ENCODE measurements around the gene FAM168B.
"Not testable (repeated sequence)": the region's sequence is repeated elsewhere in the genome, so short reads cannot be mapped to it uniquely, and the experiment has no call there.

Gene FAM168B

GRCh38 chr2:131094463-131095281 lies 1.4 kb upstream of the FAM168B start:
- no peak for DNase-seq

DNA sequence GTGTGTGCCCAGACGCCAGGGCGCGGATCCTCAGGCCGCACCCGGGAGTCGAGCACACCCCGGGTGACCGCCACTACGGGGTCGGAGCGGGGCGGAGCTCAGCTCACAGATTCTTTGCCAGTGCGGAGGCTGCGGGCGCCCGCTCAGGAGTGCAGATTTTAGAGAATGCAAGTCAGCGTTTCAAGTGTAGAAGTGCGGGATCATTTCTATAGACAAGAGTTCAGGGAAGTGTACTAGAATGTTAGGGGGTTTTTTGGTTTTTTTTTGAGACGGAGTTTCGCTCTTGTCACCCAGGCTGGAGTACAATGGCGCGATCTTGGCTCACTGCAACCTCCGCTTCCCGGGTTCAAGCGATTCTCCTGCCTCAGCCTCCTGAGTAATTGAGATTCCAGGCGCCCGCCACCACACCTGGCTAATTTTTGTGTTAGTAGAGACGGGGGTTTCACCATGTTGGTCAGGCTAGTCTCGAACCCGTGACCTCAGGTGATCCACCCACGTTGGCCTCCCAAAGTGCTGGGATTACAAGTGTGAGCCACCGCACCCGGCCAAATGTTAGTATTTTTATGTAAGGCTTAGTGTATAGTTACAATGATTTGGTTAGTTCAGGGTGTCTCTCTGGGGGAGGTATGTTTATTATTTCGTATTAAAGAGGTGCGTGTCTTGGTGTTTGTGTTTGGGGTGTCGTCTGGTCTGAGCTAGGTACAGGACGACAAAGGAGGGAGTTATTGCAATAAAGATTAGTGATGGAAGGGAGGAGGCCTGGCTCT lies 619 bp upstream of the FAM168B start:
- peak; percentile 11 for DNase-seq

GRCh38 chr2:131092458-131093005 lies 728 bp downstream of the FAM168B start:
- DNase-seq: no peak

GRCh38 chr2:131085646-131086045 lies 7.6 kb downstream of the FAM168B start:
- no peak for DNase-seq

DNA sequence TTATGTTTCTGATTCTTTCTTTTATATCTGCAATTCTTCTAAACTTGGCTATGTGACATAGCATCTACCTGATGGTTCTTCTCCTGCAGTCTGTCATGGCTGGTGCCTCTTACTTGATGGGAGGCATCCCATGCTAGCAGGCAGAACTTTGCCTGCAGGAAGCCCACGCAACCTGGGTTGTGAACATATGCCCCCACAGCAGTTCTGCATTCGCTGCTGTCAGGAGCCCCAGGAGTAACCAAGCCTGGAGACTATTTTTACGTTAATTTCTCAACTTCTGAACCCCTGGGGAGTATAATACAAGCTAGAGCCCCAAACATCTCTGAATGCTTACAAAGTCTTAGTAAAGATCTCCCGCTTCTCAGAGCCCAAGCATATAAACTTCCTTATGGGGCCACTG lies 12.1 kb downstream of the FAM168B start:
- no peak for DNase-seq

- not testable (repeated sequence) for DNase-seq
These were observed 13.3 kb downstream of the FAM168B start for GRCh38 chr2:131079931-131080330.

DNA sequence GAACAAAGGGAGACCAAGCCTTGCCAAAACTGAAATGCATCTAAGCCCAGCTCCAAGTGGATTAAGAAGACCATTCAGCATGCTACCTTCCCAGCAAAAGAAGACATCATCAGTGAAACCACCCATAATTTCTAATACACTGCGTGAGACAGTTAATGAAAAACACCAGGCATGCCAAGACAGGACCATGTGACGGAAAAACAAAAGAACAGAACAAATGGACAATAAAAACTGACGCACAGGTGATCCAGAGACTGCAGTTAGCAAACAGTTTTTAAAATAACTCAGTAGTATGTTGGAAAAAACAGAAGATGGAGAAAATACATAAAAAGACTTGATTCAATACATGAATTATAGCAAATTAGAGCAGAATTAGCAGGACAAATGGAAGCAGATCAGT lies 15.3 kb downstream of the FAM168B start:
- no peak for DNase-seq

- DNase-seq: no peak
These were observed 15.9 kb downstream of the FAM168B start for GRCh38 chr2:131077182-131077846.

- no peak for DNase-seq
These were observed 16.6 kb downstream of the FAM168B start for GRCh38 chr2:131076707-131077106.

DNA sequence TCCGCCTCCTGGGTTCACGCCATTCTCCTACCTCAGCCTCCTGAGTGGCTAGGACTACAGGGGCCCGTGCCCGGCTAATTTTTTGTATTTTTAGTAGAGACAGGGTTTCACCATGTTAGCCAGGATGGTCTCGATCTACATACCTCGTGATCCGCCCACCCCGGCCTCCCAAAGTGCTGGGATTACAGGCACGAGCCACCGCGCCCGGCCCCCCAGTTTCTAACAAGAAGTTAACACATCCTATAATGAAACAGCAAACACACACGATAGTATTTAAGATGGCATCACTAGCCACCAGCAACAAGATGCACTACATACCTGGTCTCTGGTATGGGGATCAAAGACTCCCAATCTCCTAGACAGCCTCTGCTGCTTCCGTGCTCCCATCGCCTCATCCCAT lies 17.7 kb downstream of the FAM168B start:
- DNase-seq: not testable (repeated sequence)

DNA sequence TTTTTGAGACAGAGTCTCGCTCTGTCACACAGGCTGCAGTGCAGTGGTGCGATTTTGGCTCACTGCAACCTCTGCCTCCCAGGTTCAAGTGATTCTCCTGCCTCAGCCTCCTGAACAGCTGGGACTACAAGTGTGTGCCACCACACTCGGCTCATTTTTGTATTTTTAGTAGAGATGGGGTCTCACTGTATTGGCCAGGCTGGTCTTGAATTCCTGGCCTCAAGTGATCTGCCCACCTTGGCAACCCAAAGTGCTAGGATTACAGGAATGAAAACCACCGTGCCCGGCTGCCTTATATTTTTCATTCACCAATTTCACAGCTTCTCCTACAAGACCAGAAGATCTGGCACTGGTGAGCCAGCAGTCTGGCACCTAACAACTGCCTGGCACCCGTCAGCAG lies 25.1 kb downstream of the FAM168B start:
- not testable (repeated sequence) for DNase-seq

DNA sequence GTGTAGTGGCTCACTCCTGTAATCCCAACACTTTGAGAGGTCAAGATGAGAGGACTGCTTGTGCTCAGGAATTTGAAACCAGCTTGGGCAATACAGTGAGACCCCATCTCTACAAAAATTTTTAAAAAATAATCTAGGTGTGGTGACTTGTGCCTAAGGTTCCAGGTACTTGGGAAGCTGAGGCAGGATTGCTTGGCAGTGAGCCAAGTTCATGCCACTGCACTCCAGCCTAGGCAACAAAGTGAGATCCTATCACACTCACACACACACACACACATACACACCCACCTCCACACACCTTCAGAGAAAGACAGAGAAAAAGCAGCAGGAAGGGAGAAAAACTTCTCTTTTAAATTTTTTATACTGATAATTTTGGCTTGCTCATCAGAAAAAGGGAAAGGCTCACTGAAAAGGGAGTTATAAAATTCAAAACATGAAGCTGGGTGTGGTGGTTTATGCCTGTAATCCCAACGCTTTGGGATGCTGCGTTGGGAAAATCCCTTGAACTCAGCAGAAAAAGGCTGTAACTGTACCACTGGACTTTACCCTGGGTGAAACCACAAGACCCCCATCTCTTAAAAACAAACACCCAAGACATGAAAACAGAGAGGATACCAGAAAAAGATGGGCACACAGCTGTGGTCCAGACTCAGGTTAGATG lies 25.7 kb downstream of the FAM168B start:
- DNase-seq: no peak

- DNase-seq: no peak
These were observed 28.4 kb downstream of the FAM168B start for GRCh38 chr2:131064589-131065512.

DNA sequence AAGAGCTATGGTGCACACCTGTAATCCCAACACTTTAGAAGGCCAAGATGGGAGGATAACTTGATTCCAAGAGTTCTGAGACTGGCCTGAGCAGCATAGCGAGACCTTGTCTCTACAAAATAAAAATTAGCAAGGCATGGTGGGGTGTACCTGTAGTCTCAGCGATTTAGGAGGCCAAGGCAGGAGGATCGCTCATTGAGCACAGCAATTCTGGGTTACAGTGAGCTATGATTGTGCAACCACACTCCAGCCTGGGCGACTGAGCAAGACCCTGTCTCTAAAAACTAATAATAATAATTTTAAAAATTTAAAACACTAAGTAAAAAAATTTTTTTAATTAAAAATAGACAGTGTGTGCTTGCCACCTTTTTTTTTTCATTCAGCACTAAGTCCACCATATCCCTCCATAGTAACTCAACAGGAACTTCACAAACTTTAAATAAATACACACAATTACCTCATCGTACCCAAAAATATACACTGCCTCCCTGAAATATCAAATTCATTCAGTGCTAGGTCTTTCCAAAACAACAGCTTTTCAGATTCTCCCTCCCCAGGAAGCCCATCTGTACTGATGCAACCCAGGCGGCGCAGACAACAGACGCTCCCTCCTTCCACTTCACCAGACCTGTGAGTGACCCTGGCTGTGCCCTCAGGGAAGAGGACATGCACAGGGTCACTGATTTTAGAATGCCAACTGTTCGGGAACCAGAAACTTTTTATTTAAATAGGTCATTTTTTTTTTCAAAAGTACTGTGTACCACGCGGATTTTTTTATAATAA lies 29.6 kb downstream of the FAM168B start:
- no peak for DNase-seq

DNA sequence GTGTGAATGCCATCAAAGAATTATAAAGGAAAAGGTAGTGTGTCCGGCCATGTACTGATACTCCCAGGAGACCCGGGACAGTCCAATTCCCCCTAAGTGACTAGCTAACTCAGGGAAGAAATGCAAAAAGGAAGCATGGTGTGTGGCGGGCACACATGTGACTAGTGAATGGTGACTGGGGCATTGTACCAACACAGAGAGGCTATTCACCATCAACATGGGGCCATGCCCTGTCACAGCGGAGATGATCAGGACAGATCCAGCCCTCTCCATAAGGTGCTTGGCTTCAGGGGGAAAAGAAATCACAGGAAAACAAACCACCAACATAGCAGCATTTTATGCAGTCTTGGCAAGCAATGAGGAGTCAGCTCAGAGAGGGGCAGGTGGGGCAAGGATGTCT lies 34.3 kb downstream of the FAM168B start:
- no peak for DNase-seq

DNA sequence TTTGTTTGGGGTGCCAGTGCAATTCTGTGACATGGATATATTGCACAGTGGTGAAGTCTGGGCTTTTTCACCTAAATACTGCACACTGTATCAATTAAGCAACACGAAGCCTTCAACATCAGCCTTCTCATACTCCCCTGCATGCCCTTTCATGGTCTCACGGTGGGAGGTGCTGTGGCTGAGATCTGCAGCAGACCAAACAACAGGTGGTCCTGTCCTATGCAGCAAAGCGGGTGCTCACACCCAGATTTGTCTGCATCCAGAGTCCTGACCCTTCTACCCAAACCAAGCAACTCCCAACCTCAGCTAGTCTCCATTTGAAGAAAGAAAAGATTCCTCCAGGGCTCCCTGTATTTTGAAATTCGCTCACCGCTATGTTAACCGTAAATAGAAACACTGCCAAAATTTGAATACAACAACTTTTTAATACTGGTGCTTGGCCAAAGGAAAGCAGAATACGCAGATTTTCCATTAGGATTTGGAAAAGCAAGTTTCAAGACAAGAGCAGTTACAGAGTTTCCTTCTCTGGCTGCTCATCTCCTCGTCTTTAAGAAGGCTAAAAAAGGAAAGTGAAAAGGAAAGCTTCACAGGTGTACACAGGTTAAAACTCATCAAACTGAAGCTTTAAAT lies 34.9 kb downstream of the FAM168B start:
- DNase-seq: no peak

DNA sequence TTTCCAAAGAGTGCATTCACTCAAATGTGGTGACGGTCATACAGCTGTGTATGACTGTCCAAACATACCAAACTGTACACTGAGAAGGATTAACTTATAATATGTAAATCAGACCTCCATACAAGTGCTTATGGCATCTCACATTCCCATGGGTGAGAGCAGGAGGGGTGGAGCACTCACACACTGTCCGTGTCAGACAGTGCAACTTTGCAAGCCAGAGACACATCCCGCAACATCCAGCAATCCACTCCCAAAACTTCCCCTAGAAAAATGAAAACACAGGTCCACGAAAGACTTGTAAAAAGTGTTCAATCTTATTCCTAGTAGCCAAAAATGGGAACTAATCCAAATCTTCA lies 36.4 kb downstream of the FAM168B start:
- no peak for DNase-seq

- DNase-seq: no peak
These were observed 36.9 kb downstream of the FAM168B start for GRCh38 chr2:131056204-131056931.

- no peak for DNase-seq
These were observed 37.8 kb downstream of the FAM168B start for GRCh38 chr2:131055169-131056065.

Measured in CD4-positive, alpha-beta T cell treated with Interleukin-12 subunit alpha and Interleukin-12 subunit beta, for 1 hour (primary cell).